IgD-negative memory B cell (primary cell): ENCODE measurements around the gene SYNPR. TPM values are rescaled to one million over a fixed set of nuclear protein-coding genes. Genes with fewer than 3 reads are reported as not detected.

Experiments
- H3K27ac Mint-ChIP-seq, 3 donors: one replicate each; pipeline ENCODE4 v1.8.0; 2020 to 2022; ENCODE audit warnings: mild to moderate bottlenecking in 3 of 3, mixed read lengths in 3 of 3, moderate library complexity in 1 of 3
- H3K27me3 Mint-ChIP-seq: one replicate; pipeline ENCODE4 v1.8.0; 2021; ENCODE audit warnings: mixed read lengths
- H3K36me3 Mint-ChIP-seq: one replicate; pipeline ENCODE4 v1.8.0; 2020; ENCODE audit warnings: mild to moderate bottlenecking, mixed read lengths
- H3K4me1 Mint-ChIP-seq, 3 donors: one replicate each; pipeline ENCODE4 v1.8.0; 2020 to 2022; ENCODE audit warnings: mixed read lengths in 3 of 3, mild to moderate bottlenecking in 1 of 3
- H3K4me3 Mint-ChIP-seq, 4 donors: one replicate each; pipeline ENCODE4 v1.8.0; 2020 to 2022; ENCODE audit warnings: mild to moderate bottlenecking in 4 of 4, mixed read lengths in 4 of 4, moderate library complexity in 3 of 4
- H3K9me3 Mint-ChIP-seq, 3 donors: one replicate each; pipeline ENCODE4 v1.8.0; 2020 to 2021; ENCODE audit warnings: mixed read lengths in 3 of 3, mild to moderate bottlenecking in 1 of 3
- polyA plus RNA-seq: library from polyadenylated mRNA; unstranded; fragments of 300-500 nt; fragmentation: Illumina TruSeq; gene quantifications from one replicate; pipeline ENCODE4 v1.2.3, GENCODE V29; 2021

The SYNPR gene
- polyA plus RNA-seq, 1 donor from 2014 or later: not detected

DNA sequence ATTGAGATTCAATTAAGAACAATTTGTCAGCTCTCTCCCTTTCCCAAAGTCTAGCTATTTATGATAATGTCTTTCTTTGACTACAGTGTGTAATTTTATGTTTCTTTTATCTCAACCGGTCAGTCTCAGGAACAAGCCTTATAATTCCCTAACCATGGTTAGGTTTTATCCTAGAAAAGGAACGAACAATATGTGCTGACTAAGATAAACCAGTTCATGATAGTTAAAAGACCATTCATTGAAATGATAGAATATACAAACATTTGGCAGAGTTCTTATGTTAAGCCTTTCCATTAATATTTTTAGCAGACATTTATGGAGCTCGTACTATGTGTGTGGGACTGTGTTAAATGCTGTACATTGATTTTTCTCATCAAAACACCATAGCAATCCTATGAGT, 106.3 kb downstream of the SYNPR start:
- H3K9me3 Mint-ChIP-seq: no peaks in the 10 kb centered on the region
- no peak overlapping the region for H3K27ac Mint-ChIP-seq
- no peak overlapping the region for H3K4me3 Mint-ChIP-seq
- no peaks in the 10 kb centered on the region for H3K36me3 Mint-ChIP-seq
- H3K27me3 Mint-ChIP-seq: peaks cover 1% of the 10 kb centered on the region
- H3K4me1 Mint-ChIP-seq: peaks cover 0 to 1% (median 0%) of the 10 kb centered on the region in 3 donors

GRCh38 chr3:63385629-63386028, 107.5 kb downstream of the SYNPR start:
- H3K36me3 Mint-ChIP-seq: no peaks in the 10 kb centered on the region
- H3K27me3 Mint-ChIP-seq: peaks cover 1% of the 10 kb centered on the region
- H3K9me3 Mint-ChIP-seq: no peaks in the 10 kb centered on the region
- H3K4me1 Mint-ChIP-seq: peaks cover 0 to 1% (median 0%) of the 10 kb centered on the region in 3 donors
- no peak overlapping the region for H3K4me3 Mint-ChIP-seq
- no peak overlapping the region for H3K27ac Mint-ChIP-seq

GRCh38 chr3:63386568-63386967, 108.5 kb downstream of the SYNPR start:
- Mint-ChIP-seq H3K36me3 (no peaks in the 10 kb centered on the region), H3K27ac (no peak overlapping the region), H3K9me3 (no peaks in the 10 kb centered on the region), H3K4me1 (peaks cover 0 to 1% (median 0%) of the 10 kb centered on the region in 3 donors), H3K27me3 (peaks cover 3% of the 10 kb centered on the region), H3K4me3 (no peak overlapping the region)

GRCh38 chr3:63387568-63387967, 109.5 kb downstream of the SYNPR start:
- no peaks in the 10 kb centered on the region for H3K36me3 Mint-ChIP-seq
- peaks cover 0 to 1% (median 0%) of the 10 kb centered on the region in 3 donors for H3K4me1 Mint-ChIP-seq
- H3K4me3 Mint-ChIP-seq: no peak overlapping the region
- H3K27me3 Mint-ChIP-seq: peaks cover 3% of the 10 kb centered on the region
- H3K27ac Mint-ChIP-seq: no peak overlapping the region
- H3K9me3 Mint-ChIP-seq: no peaks in the 10 kb centered on the region

GRCh38 chr3:63390710-63391230, 112.7 kb downstream of the SYNPR start:
- Mint-ChIP-seq H3K4me1 (peaks cover 0 to 1% (median 0%) of the 10 kb centered on the region in 3 donors), H3K9me3 (no peaks in the 10 kb centered on the region), H3K36me3 (no peaks in the 10 kb centered on the region), H3K27ac (no peak overlapping the region), H3K4me3 (no peak overlapping the region), H3K27me3 (peaks cover 4% of the 10 kb centered on the region)

GRCh38 chr3:63395960-63396359, 117.9 kb downstream of the SYNPR start:
- no peaks in the 10 kb centered on the region for H3K4me1 Mint-ChIP-seq
- H3K36me3 Mint-ChIP-seq: no peaks in the 10 kb centered on the region
- no peak overlapping the region for H3K4me3 Mint-ChIP-seq
- no peaks in the 10 kb centered on the region for H3K9me3 Mint-ChIP-seq
- peaks cover 4% of the 10 kb centered on the region for H3K27me3 Mint-ChIP-seq
- no peak overlapping the region for H3K27ac Mint-ChIP-seq

DNA sequence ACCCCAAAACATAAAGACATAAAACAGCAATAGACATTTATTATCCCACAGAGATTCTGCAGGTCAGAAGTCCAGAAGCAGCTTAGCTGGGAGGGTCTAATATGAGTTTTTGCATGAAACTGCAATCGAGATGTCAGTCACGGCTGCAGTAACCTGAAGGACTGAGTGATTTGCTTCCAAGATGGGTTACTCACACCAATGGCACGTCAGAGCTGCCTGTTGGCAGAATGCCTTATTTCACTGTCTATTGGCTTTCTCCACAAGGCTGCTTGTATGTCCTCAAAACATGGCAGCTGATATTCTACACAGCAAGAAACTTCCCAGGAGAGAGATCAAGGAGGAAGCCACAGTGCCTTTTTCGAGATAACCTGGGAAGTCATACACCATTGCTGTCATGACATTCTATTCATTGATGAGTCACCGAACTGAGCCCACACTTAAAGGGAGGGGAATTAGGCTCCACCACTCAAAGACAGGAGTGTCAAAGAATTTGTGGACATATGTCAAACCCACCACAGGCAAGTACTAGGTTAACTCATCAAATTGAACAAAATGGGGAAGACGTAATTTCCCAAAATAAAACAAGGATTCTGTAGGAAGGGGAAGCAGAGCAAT, 122.2 kb downstream of the SYNPR start:
- H3K27ac Mint-ChIP-seq: no peak overlapping the region
- peaks cover 0 to 3% (median 2%) of the 10 kb centered on the region in 3 donors for H3K9me3 Mint-ChIP-seq
- H3K27me3 Mint-ChIP-seq: peaks cover under 1% of the 10 kb centered on the region
- no peaks in the 10 kb centered on the region for H3K36me3 Mint-ChIP-seq
- no peak overlapping the region for H3K4me3 Mint-ChIP-seq
- no peaks in the 10 kb centered on the region for H3K4me1 Mint-ChIP-seq

- peaks cover 0 to 6% (median 3%) of the 10 kb centered on the region in 3 donors for H3K9me3 Mint-ChIP-seq
- peaks cover 2% of the 10 kb centered on the region for H3K27me3 Mint-ChIP-seq
- no peaks in the 10 kb centered on the region for H3K4me1 Mint-ChIP-seq
- no peak overlapping the region for H3K27ac Mint-ChIP-seq
- no peak overlapping the region for H3K4me3 Mint-ChIP-seq
- H3K36me3 Mint-ChIP-seq: no peaks in the 10 kb centered on the region
Measured at GRCh38 chr3:63405882-63406281, 127.8 kb downstream of the SYNPR start.

GRCh38 chr3:63413523-63413922, 135.4 kb downstream of the SYNPR start:
- Mint-ChIP-seq H3K27ac (no peak overlapping the region), H3K36me3 (no peaks in the 10 kb centered on the region), H3K4me3 (no peak overlapping the region), H3K4me1 (no peaks in the 10 kb centered on the region), H3K27me3 (no peaks in the 10 kb centered on the region), H3K9me3 (peaks cover 0 to 3% (median 0%) of the 10 kb centered on the region in 3 donors)

GRCh38 chr3:63414607-63415006, 136.5 kb downstream of the SYNPR start:
- Mint-ChIP-seq H3K36me3 (no peaks in the 10 kb centered on the region), H3K9me3 (peaks cover 0 to 1% (median 0%) of the 10 kb centered on the region in 3 donors), H3K4me3 (no peak overlapping the region), H3K4me1 (no peaks in the 10 kb centered on the region), H3K27me3 (no peaks in the 10 kb centered on the region), H3K27ac (no peak overlapping the region)

- Mint-ChIP-seq H3K36me3 (no peaks in the 10 kb centered on the region), H3K27ac (no peak overlapping the region), H3K4me1 (no peaks in the 10 kb centered on the region), H3K4me3 (no peak overlapping the region), H3K27me3 (peaks cover 2% of the 10 kb centered on the region), H3K9me3 (peaks cover 0 to 3% (median 0%) of the 10 kb centered on the region in 3 donors)
Measured at GRCh38 chr3:63429905-63430304, 151.8 kb downstream of the SYNPR start.

DNA sequence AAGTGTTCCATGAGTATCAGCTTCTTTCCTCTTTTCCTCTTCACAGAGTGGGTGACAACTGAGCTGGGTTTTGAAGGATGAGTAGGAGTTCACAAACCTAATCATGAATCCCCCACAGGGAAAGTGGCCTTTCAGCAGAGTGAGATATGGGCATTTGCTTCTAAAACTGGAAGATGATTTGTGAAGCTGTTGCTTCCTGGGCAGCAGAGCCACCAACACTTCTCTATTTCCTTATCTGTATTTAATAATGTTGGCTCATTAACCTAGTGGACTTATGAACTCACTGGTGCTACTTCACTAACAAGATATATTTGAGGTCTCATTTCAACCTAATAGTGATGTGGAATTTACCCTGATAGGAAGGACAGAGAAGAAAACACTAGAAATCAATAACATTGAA, 152.8 kb downstream of the SYNPR start:
- H3K27ac Mint-ChIP-seq: no peak overlapping the region
- H3K4me3 Mint-ChIP-seq: no peak overlapping the region
- no peaks in the 10 kb centered on the region for H3K36me3 Mint-ChIP-seq
- no peaks in the 10 kb centered on the region for H3K4me1 Mint-ChIP-seq
- H3K27me3 Mint-ChIP-seq: peaks cover 2% of the 10 kb centered on the region
- peaks cover 0 to 3% (median 0%) of the 10 kb centered on the region in 3 donors for H3K9me3 Mint-ChIP-seq

- Mint-ChIP-seq H3K27ac (no peak overlapping the region), H3K4me3 (no peak overlapping the region), H3K9me3 (no peaks in the 10 kb centered on the region), H3K27me3 (no peaks in the 10 kb centered on the region), H3K4me1 (no peaks in the 10 kb centered on the region), H3K36me3 (no peaks in the 10 kb centered on the region)
Measured at GRCh38 chr3:63437858-63438257, 159.8 kb downstream of the SYNPR start.

- H3K4me1 Mint-ChIP-seq: no peaks in the 10 kb centered on the region
- no peak overlapping the region for H3K27ac Mint-ChIP-seq
- no peaks in the 10 kb centered on the region for H3K27me3 Mint-ChIP-seq
- no peaks in the 10 kb centered on the region for H3K9me3 Mint-ChIP-seq
- no peaks in the 10 kb centered on the region for H3K36me3 Mint-ChIP-seq
- H3K4me3 Mint-ChIP-seq: no peak overlapping the region
Measured at GRCh38 chr3:63438826-63439371, 160.8 kb downstream of the SYNPR start.

DNA sequence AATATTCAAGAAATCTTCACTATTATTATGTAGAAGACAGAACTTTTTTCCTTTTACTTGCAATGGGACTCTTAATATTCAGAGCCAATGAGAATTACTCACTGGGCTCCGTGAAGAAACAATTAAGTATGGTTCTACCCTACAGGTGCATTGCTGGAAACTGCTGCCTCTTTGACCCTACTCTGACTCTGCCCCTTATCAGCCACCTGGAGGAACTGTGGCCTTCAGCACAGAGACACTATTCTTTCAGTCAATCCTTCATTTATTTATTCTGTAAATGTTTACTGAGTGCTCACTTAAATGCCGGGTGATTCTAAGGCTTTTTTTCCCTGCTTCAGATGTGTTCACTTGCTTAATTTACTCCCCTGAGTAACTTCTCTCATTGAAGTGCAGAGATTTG, 163.2 kb downstream of the SYNPR start:
- Mint-ChIP-seq H3K27ac (no peak overlapping the region), H3K9me3 (no peaks in the 10 kb centered on the region), H3K4me1 (no peaks in the 10 kb centered on the region), H3K27me3 (no peaks in the 10 kb centered on the region), H3K4me3 (no peak overlapping the region), H3K36me3 (no peaks in the 10 kb centered on the region)

DNA sequence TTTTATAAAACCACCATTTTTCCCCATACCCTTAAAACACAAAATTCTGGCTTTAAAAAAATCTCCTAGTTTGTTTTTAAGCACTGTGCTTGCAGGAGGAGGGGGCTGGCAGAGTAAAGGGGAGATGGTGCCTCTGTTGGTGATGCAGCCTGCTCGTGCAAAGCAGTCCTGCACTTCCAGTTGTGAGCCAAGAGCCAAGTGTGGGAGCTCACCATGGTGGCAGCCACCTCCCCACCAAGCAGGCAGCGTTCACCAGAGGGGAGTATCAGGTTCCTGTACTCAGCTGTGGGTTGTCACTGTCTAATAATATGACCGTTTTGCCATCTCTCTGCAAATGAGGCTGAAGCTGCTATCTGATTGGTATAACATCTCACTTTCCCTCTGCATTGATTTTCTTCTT, 164.8 kb downstream of the SYNPR start:
- Mint-ChIP-seq H3K27ac (no peak overlapping the region), H3K27me3 (no peaks in the 10 kb centered on the region), H3K4me3 (no peak overlapping the region), H3K4me1 (no peaks in the 10 kb centered on the region), H3K9me3 (no peaks in the 10 kb centered on the region), H3K36me3 (no peaks in the 10 kb centered on the region)
